ENCODE data around the gene CHCHD3.

The CHCHD3 gene

DNA sequence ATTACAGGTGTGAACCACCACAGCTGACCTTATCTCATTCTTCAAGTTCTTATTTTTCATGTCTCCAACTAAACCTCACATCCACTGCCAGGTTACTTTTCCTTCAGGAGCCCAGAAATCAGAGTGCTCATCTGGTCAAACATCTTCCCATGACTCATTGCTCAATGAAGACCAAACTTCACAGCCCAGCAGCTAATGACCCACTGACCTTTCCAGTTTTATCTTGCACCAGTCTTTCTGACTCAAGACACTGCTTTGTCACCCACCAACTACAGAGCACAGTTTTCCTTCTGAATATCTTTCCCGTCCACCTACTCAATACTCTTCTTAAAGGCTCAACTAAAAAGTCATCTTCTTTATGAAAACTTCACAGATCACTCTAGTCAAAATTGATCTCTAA lies 245.1 kb downstream of the CHCHD3 start:
- no peak overlapping the region for H3K4me3 ChIP-seq (ENCODE audit: low read length, poor library complexity, severe bottlenecking)
- TF ChIP-seq, protein P1, sequence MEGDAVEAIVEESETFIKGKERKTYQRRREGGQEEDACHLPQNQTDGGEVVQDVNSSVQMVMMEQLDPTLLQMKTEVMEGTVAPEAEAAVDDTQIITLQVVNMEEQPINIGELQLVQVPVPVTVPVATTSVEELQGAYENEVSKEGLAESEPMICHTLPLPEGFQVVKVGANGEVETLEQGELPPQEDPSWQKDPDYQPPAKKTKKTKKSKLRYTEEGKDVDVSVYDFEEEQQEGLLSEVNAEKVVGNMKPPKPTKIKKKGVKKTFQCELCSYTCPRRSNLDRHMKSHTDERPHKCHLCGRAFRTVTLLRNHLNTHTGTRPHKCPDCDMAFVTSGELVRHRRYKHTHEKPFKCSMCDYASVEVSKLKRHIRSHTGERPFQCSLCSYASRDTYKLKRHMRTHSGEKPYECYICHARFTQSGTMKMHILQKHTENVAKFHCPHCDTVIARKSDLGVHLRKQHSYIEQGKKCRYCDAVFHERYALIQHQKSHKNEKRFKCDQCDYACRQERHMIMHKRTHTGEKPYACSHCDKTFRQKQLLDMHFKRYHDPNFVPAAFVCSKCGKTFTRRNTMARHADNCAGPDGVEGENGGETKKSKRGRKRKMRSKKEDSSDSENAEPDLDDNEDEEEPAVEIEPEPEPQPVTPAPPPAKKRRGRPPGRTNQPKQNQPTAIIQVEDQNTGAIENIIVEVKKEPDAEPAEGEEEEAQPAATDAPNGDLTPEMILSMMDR (conservative IDR thresholded peaks at IDR 0.05; ENCODE audit: low read length): no peak
- no peak for TF ChIP-seq EZH2phosphoT487 (IDR thresholded peaks at IDR 0.05; ENCODE audit: borderline replicate concordance)
- H3K9ac ChIP-seq (ENCODE audit: low read depth, low read length, poor library complexity, severe bottlenecking): no peak overlapping the region
- H3K79me2 ChIP-seq (ENCODE audit: insufficient read depth, low read length): no peaks in the 10 kb centered on the region
- H2AFZ ChIP-seq (ENCODE audit: low read length): no peak overlapping the region
- H3K4me2 ChIP-seq (ENCODE audit: low read depth, low read length, poor library complexity, severe bottlenecking): no peak overlapping the region
- H3F3A ChIP-seq (ENCODE audit: low read depth): no peaks in the 10 kb centered on the region
- H4K20me1 ChIP-seq (ENCODE audit: insufficient read depth, low read length, poor library complexity, severe bottlenecking): no peaks in the 10 kb centered on the region
- no peaks in the 10 kb centered on the region for H3K9me3 ChIP-seq (ENCODE audit: insufficient read depth, low read depth, low read length)
- no peaks in the 10 kb centered on the region for H3K4me1 ChIP-seq (ENCODE audit: insufficient read depth, low read length, poor library complexity, severe bottlenecking)
- H3K27me3 ChIP-seq (ENCODE audit: insufficient read depth, low read length, poor library complexity, severe bottlenecking): no peaks in the 10 kb centered on the region
- H3K9me2 ChIP-seq (replicated peaks; ENCODE audit: low read depth, low read length): no peaks in the 10 kb centered on the region
- peaks cover 30% of the 10 kb centered on the region; the same call in 1 of the 2 replicates for H3K36me3 ChIP-seq (ENCODE audit: insufficient read depth, low read length)

DNA sequence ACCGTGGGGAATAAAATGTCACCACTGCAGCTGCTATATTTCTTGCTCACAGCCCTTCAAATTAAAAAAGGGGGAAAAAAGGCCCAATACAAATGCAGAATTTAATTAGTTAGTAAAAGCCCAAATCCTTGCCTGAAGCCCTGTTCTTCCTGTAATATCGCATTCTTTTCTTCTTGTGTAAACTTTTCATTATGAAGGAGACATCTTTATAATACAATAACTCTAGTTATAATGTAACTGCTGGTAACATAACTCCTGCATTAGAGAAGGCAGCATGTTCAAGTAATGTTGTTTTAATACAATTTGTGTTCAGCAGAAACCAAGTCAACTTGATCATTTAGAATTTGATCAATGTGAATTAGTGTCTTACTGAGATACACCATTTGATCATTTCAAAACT lies 250.9 kb downstream of the CHCHD3 start:
- H4K20me1 ChIP-seq (ENCODE audit: insufficient read depth, low read length, poor library complexity, severe bottlenecking): peaks cover 3% of the 10 kb centered on the region
- no peaks in the 10 kb centered on the region for H3F3A ChIP-seq (ENCODE audit: low read depth)
- no peak overlapping the region for H3K4me3 ChIP-seq (ENCODE audit: low read length, poor library complexity, severe bottlenecking)
- no peak for TF ChIP-seq EZH2phosphoT487 (IDR thresholded peaks at IDR 0.05; ENCODE audit: borderline replicate concordance)
- TF ChIP-seq, protein P1 (conservative IDR thresholded peaks at IDR 0.05; ENCODE audit: low read length): no peak
- no peak overlapping the region for H3K9ac ChIP-seq (ENCODE audit: low read depth, low read length, poor library complexity, severe bottlenecking)
- H3K36me3 ChIP-seq (ENCODE audit: insufficient read depth, low read length): peaks cover 15% of the 10 kb centered on the region
- no peaks in the 10 kb centered on the region for H3K9me2 ChIP-seq (replicated peaks; ENCODE audit: low read depth, low read length)
- H3K4me1 ChIP-seq (ENCODE audit: insufficient read depth, low read length, poor library complexity, severe bottlenecking): no peaks in the 10 kb centered on the region
- no peak overlapping the region for H2AFZ ChIP-seq (ENCODE audit: low read length)
- no peaks in the 10 kb centered on the region for H3K9me3 ChIP-seq (ENCODE audit: insufficient read depth, low read depth, low read length)
- no peak overlapping the region for H3K4me2 ChIP-seq (ENCODE audit: low read depth, low read length, poor library complexity, severe bottlenecking)
- H3K79me2 ChIP-seq (ENCODE audit: insufficient read depth, low read length): no peaks in the 10 kb centered on the region
- H3K27me3 ChIP-seq (ENCODE audit: insufficient read depth, low read length, poor library complexity, severe bottlenecking): no peaks in the 10 kb centered on the region

- H3K79me2 ChIP-seq (ENCODE audit: insufficient read depth, low read length): no peaks in the 10 kb centered on the region
- no peak overlapping the region for H3K4me3 ChIP-seq (ENCODE audit: low read length, poor library complexity, severe bottlenecking)
- peaks cover 4% of the 10 kb centered on the region for H3K36me3 ChIP-seq (ENCODE audit: insufficient read depth, low read length)
- H3K9me2 ChIP-seq (replicated peaks; ENCODE audit: low read depth, low read length): no peaks in the 10 kb centered on the region
- H3K4me1 ChIP-seq (ENCODE audit: insufficient read depth, low read length, poor library complexity, severe bottlenecking): peaks cover 12% of the 10 kb centered on the region
- H3K9me3 ChIP-seq (ENCODE audit: insufficient read depth, low read depth, low read length): no peaks in the 10 kb centered on the region
- no peaks in the 10 kb centered on the region for H3F3A ChIP-seq (ENCODE audit: low read depth)
- H3K27me3 ChIP-seq (ENCODE audit: insufficient read depth, low read length, poor library complexity, severe bottlenecking): no peaks in the 10 kb centered on the region
- TF ChIP-seq, protein P1 (conservative IDR thresholded peaks at IDR 0.05; ENCODE audit: low read length): no peak
- no peak for TF ChIP-seq EZH2phosphoT487 (IDR thresholded peaks at IDR 0.05; ENCODE audit: borderline replicate concordance)
- no peak overlapping the region for H3K4me2 ChIP-seq (ENCODE audit: low read depth, low read length, poor library complexity, severe bottlenecking)
- H3K9ac ChIP-seq (ENCODE audit: low read depth, low read length, poor library complexity, severe bottlenecking): no peak overlapping the region
- H2AFZ ChIP-seq (ENCODE audit: low read length): no peak overlapping the region
- peaks cover 7% of the 10 kb centered on the region for H4K20me1 ChIP-seq (ENCODE audit: insufficient read depth, low read length, poor library complexity, severe bottlenecking)
Measured at GRCh38 chr7:132828502-132828901, 253.4 kb downstream of the CHCHD3 start.
